ENCODE measurements around the gene SPTA1. TPM values are rescaled to one million over a fixed set of nuclear protein-coding genes. Genes with fewer than 3 reads are reported as not detected.
A peak's percentile ranks its signal among the peaks of the same experiment; 100 is the strongest.

The SPTA1 gene
- total RNA-seq (2021; fragmentation: NEBNext Ultra II Directional; extraction: Animal tissue kit (Norgen Biotek cat#: 25700)) (not detected in 2 replicates), polyA plus RNA-seq (2011; rRNA removed) (not detected in 2 replicates), polyA minus RNA-seq (2011; rRNA and poly(A)+ RNA removed) (not detected in 2 replicates)
- not detected for polyA plus RNA-seq (2011; cell fraction: cytosol; rRNA removed)
- polyA plus RNA-seq (2011; cell fraction: nucleus; rRNA removed) = not detected
- polyA plus RNA-seq (2012, experiment 1 of 2) = not detected in 4 replicates
- not detected for polyA plus RNA-seq (2012, experiment 2 of 2)
- under 0.01 TPM for polyA plus RNA-seq (2013, experiment 1 of 2)
- not detected for polyA plus RNA-seq (2013, experiment 2 of 2)
- not detected for polyA minus RNA-seq (2011; cell fraction: cytosol; rRNA and poly(A)+ RNA removed)
- polyA minus RNA-seq (2011; cell fraction: nucleus; rRNA and poly(A)+ RNA removed) = not detected
- long read RNA-seq, experiment 1 = 0 reads
- long read RNA-seq, experiment 2 = 0 reads

- FAIRE-seq (no peak), DNase-seq (ENCODE audit: low read depth in 1 of 2, low spot score in 2 of 2) (no peak)
- Histone ChIP-seq H2AFZ (ENCODE audit: low read length) (no peak within 1 kb of the TSS), H3K79me1 (ENCODE audit: low read depth, low read length) (no peaks in the 10 kb centered on the region), H3K4ac (replicated peaks; ENCODE audit: insufficient read length, low read depth, low read length) (no peak within 1 kb of the TSS), H3K14ac (ENCODE audit: insufficient read length) (no peak within 1 kb of the TSS), H3K4me1 (replicated peaks in 1 of 4; ENCODE audit: control insufficient read depth in 3 of 4, insufficient read depth in 4 of 4, low read length in 3 of 4) (no peaks in the 10 kb centered on the region), H2BK15ac (ENCODE audit: low read length) (no peak within 1 kb of the TSS), H3K23ac (ENCODE audit: insufficient read length) (no peak within 1 kb of the TSS), H4K5ac (ENCODE audit: insufficient read length, low read depth, low read length) (no peak within 1 kb of the TSS), H4K91ac (replicated peaks; ENCODE audit: insufficient read length, low read length) (no peak within 1 kb of the TSS), H3K79me2 (ENCODE audit: control insufficient read depth in 1 of 2, insufficient read depth in 2 of 2, low read length in 2 of 2) (no peaks in the 10 kb centered on the region), H3K56ac (replicated peaks; ENCODE audit: insufficient read length, low read depth, low read length) (no peak within 1 kb of the TSS), H3K4me3 (ENCODE audit: extremely low read depth in 1 of 4, insufficient read depth in 2 of 4, low read depth in 3 of 4, low read length in 4 of 4) (no peak within 1 kb of the TSS), H3K18ac (ENCODE audit: extremely low read depth, low read length) (no peak within 1 kb of the TSS), H4K20me1 (replicated peaks in 1 of 2; ENCODE audit: control insufficient read depth in 1 of 2, insufficient read depth in 2 of 2, low read length in 2 of 2) (no peaks in the 10 kb centered on the region), H3K27me3 (replicated peaks in 1 of 4; ENCODE audit: control insufficient read depth in 3 of 4, extremely low read depth in 1 of 4, insufficient read depth in 3 of 4, low read length in 3 of 4) (no peaks in the 10 kb centered on the region), H2BK120ac (replicated peaks; ENCODE audit: low read depth, low read length) (no peak within 1 kb of the TSS), H3K9ac (replicated peaks in 1 of 4; ENCODE audit: extremely low read depth in 1 of 4, low read depth in 3 of 4, low read length in 3 of 4) (no peak within 1 kb of the TSS), H2AK5ac (ENCODE audit: low read depth, low read length) (no peak within 1 kb of the TSS), H2BK5ac (ENCODE audit: low read depth, low read length) (no peak within 1 kb of the TSS), H3K9me3 (ENCODE audit: insufficient read depth in 2 of 2, low read depth in 1 of 2, low read length in 1 of 2) (no peaks in the 10 kb centered on the region), H4K8ac (ENCODE audit: extremely low read depth, insufficient read depth, low read length) (no peak within 1 kb of the TSS), H3K23me2 (ENCODE audit: low read depth, low read length) (no peaks in the 10 kb centered on the region), H2BK20ac (ENCODE audit: low read length) (no peak within 1 kb of the TSS), H3K4me2 (ENCODE audit: insufficient read depth in 1 of 2, low read depth in 2 of 2, low read length in 2 of 2) (no peak within 1 kb of the TSS), H3K36me3 (ENCODE audit: control insufficient read depth in 2 of 4, insufficient read depth in 4 of 4, low read length in 3 of 4) (no peaks in the 10 kb centered on the region), H2BK12ac (ENCODE audit: low read depth, low read length) (no peak within 1 kb of the TSS), H3K27ac (ENCODE audit: low read depth, low read length) (no peak within 1 kb of the TSS)
- TF ChIP-seq POLR2AphosphoS5 (IDR thresholded peaks at IDR 0.05; ENCODE audit: low read depth, low read length) = no peak
- TF ChIP-seq MAFK (IDR thresholded peaks at IDR 0.05; ENCODE audit: low read depth, low read length) = peak; percentile 12; the same call in 1 of the 2 replicates
- WGBS, 2 experiments (ENCODE audit: extremely low coverage in 1 of 2, insufficient coverage in 1 of 2, insufficient read length in 1 of 2, insufficient replicate concordance in 2 of 2, low coverage in 1 of 2, low lambda C conversion rate in 2 of 2, missing lambda C conversion rate in 1 of 2) = 91% methylated on average over 7 of the region's 7 CpGs; no CpG with 5 or more reads in 1 of the 2 experiments
- ChIA-PET CTCF (ENCODE audit: partially characterized antibody) (interaction anchor here (1.1 kb wide), 1 partner anchor 9 kb away, joined by 5 read pairs; no protein-coding TSS in a partner anchor), POLR2A (ENCODE audit: partially characterized antibody) (no interaction called here)
Observed at GRCh38 chr1:158686111-158687009, at the start of gene SPTA1. TSS of gene SPTA1 (minus strand) at chr1:158686715. CDS start at chr1:158686517, 198 bp downstream.
